SIG-M5 (cell line): Measurements from ENCODE around the gene BTBD8.

ENCODE experiments used
- DNase-seq: peaks from one replicate; lab custom pipeline; 2025; lab: John Stamatoyannopoulos, UW

Gene BTBD8

DNA sequence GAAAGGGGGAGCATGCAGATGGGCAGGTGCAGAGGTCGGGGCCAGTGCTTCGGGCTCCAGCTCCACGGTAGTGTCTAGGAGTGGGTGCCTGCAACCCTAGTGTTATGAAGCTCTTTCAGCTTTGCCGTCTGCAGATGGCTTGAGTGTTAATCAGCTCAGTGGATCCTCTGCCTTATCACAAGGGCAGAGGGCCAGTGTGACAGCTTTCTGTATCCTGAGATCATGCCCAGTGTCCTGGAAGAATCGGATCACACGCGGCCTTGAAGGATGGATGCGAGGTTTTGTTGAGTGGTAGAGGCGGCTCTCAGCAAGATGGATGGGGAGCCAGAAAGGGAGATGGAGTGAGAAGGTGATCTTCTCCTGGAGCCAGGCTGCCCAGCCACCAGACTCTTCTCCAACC is 112.1 kb downstream of the BTBD8 start:
- no peak for DNase-seq

- DNase-seq, result peak; percentile 14
Observed at GRCh38 chr1:92194511-92194910, 114.4 kb downstream of the BTBD8 start.

GRCh38 chr1:92201973-92202372 is 121.8 kb downstream of the BTBD8 start:
- peak; percentile 42 for DNase-seq

DNA sequence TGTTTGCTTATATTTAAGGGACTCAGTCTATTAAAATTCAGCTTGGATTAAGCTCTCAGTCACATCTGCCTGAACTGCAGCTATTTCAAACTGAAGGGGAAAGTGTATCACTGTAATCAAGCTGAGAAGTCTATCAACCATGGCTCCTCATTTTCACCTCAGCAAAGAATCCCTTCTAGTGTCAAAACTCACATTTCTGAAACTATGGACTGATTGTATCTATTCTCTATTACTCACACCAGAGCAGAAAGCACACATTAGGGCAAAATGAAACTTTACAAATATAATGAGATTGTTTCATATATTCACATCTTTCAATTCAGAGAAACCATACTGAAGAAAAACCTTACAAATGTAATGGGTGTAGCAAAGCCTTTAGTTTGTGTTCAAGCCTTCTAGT is 123.0 kb downstream of the BTBD8 start:
- DNase-seq, result no peak

DNA sequence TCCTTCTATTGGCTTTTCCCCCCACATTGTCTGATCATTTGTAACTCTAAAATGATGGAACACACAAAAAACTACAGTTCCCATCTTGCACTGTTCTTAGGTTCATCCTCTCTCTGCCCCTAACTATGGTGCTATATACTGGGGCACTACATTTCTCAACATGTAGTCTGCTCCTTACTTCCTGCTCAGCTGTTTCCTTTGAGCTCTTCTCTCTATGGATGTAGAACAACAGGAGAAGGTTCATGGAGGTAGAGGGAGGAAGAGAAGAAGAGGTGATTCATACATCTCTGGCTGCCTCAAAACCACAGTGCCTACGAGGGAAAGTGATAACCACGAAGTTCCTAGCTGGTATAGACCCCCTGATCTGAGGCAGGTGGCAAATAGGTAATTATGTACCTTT is 130.6 kb downstream of the BTBD8 start:
- peak; percentile 8 for DNase-seq

DNA sequence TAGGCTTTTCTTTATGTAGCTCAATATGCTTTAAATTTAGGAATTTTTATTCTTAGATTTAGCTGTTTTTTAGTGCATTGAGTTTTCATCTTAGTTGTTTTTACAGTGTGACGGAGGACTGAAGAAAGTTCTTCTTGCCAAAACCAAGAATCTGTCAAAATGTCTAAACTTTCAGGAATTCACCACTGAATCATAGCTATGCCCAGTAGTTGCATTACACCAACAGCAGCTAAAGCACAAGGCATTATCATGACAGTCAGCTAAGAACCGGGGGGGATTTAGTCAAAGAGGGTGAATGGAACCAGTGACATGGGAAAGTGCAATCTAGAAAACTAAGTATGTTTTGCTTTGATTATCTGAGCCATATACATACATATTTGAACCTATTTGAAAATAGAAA is 131.0 kb downstream of the BTBD8 start:
- DNase-seq, result no peak

- no peak for DNase-seq
Observed at GRCh38 chr1:92217721-92218120, 137.6 kb downstream of the BTBD8 start, which contains the start of gene C1orf146. Gene C1orf146, plus strand, starts transcription at chr1:92217915. Its CDS starts 13,506 bp downstream, at chr1:92231421.

DNA sequence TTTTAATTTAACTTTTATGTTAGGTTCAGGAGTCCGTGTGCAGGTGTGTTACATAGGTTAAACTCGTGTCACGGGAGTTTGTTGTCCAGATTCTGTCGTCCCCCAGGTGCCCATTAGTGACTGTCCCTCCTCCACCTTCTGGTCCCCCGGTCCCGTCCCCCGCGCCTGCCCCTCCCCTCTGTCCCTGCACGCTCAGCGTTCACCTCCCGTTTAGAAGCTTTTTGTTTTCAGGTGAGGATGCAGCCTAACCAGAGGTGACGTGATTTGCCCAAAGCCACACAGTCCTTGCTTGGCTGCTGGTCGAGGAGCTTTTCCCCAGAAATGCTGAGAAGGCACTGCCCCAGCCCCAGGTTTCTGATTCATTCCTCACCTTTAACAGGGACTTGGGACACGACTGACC is 138.4 kb downstream of the BTBD8 start:
- no peak for DNase-seq

- no peak for DNase-seq
Observed at GRCh38 chr1:92219028-92219427, 138.9 kb downstream of the BTBD8 start.

DNA sequence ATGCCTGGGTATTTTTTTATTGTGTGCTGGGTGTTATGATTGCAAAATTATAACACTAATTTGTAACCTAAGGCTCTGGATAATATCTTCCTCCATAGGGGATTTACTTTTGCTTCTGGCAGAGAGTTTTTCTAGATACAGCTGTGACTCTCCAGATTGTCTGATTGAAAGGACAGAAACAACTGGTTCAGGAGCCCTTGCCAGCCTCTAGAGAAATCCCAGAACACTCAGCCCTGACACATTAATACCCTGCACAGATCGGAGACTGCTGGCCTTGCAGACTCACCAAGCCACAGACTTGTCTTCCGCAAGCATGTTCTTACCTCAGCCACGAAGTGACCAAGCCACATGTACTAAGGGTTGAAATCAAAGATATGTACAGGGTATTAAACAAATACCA is 148.3 kb downstream of the BTBD8 start:
- DNase-seq, result no peak

DNA sequence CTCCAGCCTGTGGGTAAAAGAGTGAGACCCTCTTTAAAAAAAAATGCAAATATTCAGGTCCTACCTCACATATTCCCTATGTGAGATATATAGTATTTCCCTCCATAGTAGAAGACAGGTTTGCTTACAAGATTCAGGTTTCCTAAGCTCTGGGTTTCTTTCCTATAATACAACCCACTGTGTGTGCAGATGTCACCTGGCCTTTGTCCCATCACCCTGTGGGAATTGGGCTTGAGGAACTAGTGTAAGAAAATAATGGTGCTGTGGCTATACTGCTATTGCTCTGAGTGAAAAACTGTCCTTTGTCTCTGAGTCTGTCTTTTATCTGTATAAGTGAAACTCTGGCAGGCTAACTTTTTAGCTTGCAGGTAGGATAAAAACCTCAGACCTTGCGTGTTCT is 150.6 kb downstream of the BTBD8 start:
- DNase-seq, result no peak
